Measurements from ENCODE around the gene AIG1. TPM values are rescaled to one million over a fixed set of nuclear protein-coding genes. Genes with fewer than 3 reads are reported as not detected.
A peak's percentile ranks its signal among the peaks of the same experiment; 100 is the strongest.

The AIG1 gene
- total and polyA plus RNA-seq, 2 of the 13 experiments (the other 11 are each of a cell fraction or from before 2014, with no cell fraction given): 115 to 197 TPM

GRCh38 chr6:143034689-143035334 is 25.9 kb upstream of the AIG1 start (continued):
- TF ChIP-seq FOXP4 (CRISPR knock-in tag; IDR thresholded peaks at IDR 0.05) (no peak), TP53 (CRISPR knock-in tag; conservative IDR thresholded peaks at IDR 0.05) (no peak), SOX13 (IDR thresholded peaks at IDR 0.05) (no peak), SOX13 (CRISPR knock-in tag; conservative IDR thresholded peaks at IDR 0.05 in 1 of 2, IDR thresholded peaks at IDR 0.05 in 1 of 2) (no peak), ZNF709 (CRISPR knock-in tag; IDR thresholded peaks at IDR 0.05) (no peak), MTA1 (CRISPR knock-in tag; IDR thresholded peaks at IDR 0.05; ENCODE audit: borderline replicate concordance) (no peak), REST (IDR thresholded peaks at IDR 0.05; ENCODE audit: borderline replicate concordance in 1 of 2, low read depth in 1 of 2, low read length in 2 of 2) (no peak), ZNF577 (CRISPR knock-in tag; IDR thresholded peaks at IDR 0.05; ENCODE audit: borderline replicate concordance, low read depth) (no peak), DZIP1 (CRISPR knock-in tag; IDR thresholded peaks at IDR 0.05) (no peak), ZNF234 (CRISPR knock-in tag; conservative IDR thresholded peaks at IDR 0.05) (no peak), ETV6 (CRISPR knock-in tag; conservative IDR thresholded peaks at IDR 0.05) (no peak), ASH2L (IDR thresholded peaks at IDR 0.05; ENCODE audit: insufficient read length, low read depth, low read length) (no peak), TFDP1 (CRISPR knock-in tag; IDR thresholded peaks at IDR 0.05; ENCODE audit: borderline replicate concordance) (no peak), POLR2G (IDR thresholded peaks at IDR 0.05; ENCODE audit: low read depth, low read length) (peak; percentile 24; the same call in 1 of the 2 replicates), SNAI1 (CRISPR knock-in tag; IDR thresholded peaks at IDR 0.05; ENCODE audit: borderline replicate concordance) (no peak), MED8 (CRISPR knock-in tag; IDR thresholded peaks at IDR 0.05; ENCODE audit: insufficient replicate concordance) (no peak), PLSCR1 (CRISPR knock-in tag; IDR thresholded peaks at IDR 0.05; ENCODE audit: borderline replicate concordance) (no peak), PRPF4 (IDR thresholded peaks at IDR 0.05; ENCODE audit: low read depth, low read length, poor library complexity, severe bottlenecking) (no peak)

Measured in HepG2 (cell line).